Measurements from ENCODE around the gene CENPQ. TPM values are rescaled to one million over a fixed set of nuclear protein-coding genes. Genes with fewer than 3 reads are reported as not detected.
A peak's percentile ranks its signal among the peaks of the same experiment; 100 is the strongest.
"Not testable (repeated sequence)": the region's sequence is repeated elsewhere in the genome, so short reads cannot be mapped to it uniquely, and the experiment has no call there.

CENPQ gene
- 10 to 100 TPM; 11.0 to 15.5 (median 11.0) TPM for polyA plus RNA-seq (ENCODE audit: insufficient read length in 3 of 3)
- long read RNA-seq, donor 1, partial matches to known transcripts, result 0 of 1 reads
- long read RNA-seq, donor 1, other reads (novel, unspliced or antisense), result 0 of 1 reads
- long read RNA-seq, donor 2, result 0 reads
- long read RNA-seq, donor 3, partial matches to known transcripts, result 0 of 1 reads
- long read RNA-seq, donor 3, other reads (novel, unspliced or antisense), result 0 of 1 reads
- long read RNA-seq, donor 4, partial matches to known transcripts, result 0 of 3 reads
- long read RNA-seq, donor 4, other reads (novel, unspliced or antisense), result 0 of 3 reads
- long read RNA-seq, donor 5, result 0 reads
- long read RNA-seq, donor 6, partial matches to known transcripts, result 0 of 1 reads
- long read RNA-seq, donor 6, other reads (novel, unspliced or antisense), result 0 of 1 reads
- long read RNA-seq, donor 7, result 0 reads
- long read RNA-seq, donor 8, result 0 reads
- long read RNA-seq, donor 9, result 0 reads
- long read RNA-seq, donor 10, partial matches to known transcripts, result 0 of 1 reads
- long read RNA-seq, donor 10, other reads (novel, unspliced or antisense), result 0 of 1 reads
- long read RNA-seq, donor 11, result 0 reads
- long read RNA-seq, donor 12, partial matches to known transcripts, result 0 of 2 reads
- long read RNA-seq, donor 12, other reads (novel, unspliced or antisense), result 0 of 2 reads
- long read RNA-seq, donor 13, result 0 reads
- long read RNA-seq, donor 14, result 0 reads
- long read RNA-seq, donor 15, result 0 reads
- long read RNA-seq, donor 16, transcript CENPQ-201 (9 exons, 1,733 nt), result major isoform, 6 of 12 reads
- long read RNA-seq, donor 16, partial matches to known transcripts, result 6 of 12 reads
- long read RNA-seq, donor 16, other reads (novel, unspliced or antisense), result 0 of 12 reads

GRCh38 chr6:49462927-49463611 is at the start of gene CENPQ, which contains the start of gene MMUT:
TSS of gene CENPQ (plus strand) at chr6:49463370. CDS start at chr6:49470177, 6,807 bp downstream.
TSS of gene MMUT (minus strand) at chr6:49463253. CDS start at chr6:49459466, 3,787 bp downstream.
- peak; percentile 88 to 99 (median 93) for DNase-seq (ENCODE audit: extremely low read depth in 1 of 11, low read depth in 9 of 11, low spot score in 4 of 11)

- DNase-seq (ENCODE audit: extremely low read depth in 1 of 11, low read depth in 9 of 11, low spot score in 4 of 11), result no peak
Observed at GRCh38 chr6:49415358-49415757, 47.8 kb upstream of the CENPQ start.

GRCh38 chr6:49416195-49416594 is 47.0 kb upstream of the CENPQ start:
- no peak for DNase-seq (ENCODE audit: extremely low read depth in 1 of 11, low read depth in 9 of 11, low spot score in 4 of 11)

- DNase-seq (ENCODE audit: extremely low read depth in 1 of 11, low read depth in 9 of 11, low spot score in 4 of 11), result no peak
Observed at GRCh38 chr6:49423817-49424216, 39.4 kb upstream of the CENPQ start.

- no peak for DNase-seq (ENCODE audit: extremely low read depth in 1 of 11, low read depth in 9 of 11, low spot score in 4 of 11)
Observed at GRCh38 chr6:49430187-49430586, 33.0 kb upstream of the CENPQ start.

GRCh38 chr6:49430866-49431265 is 32.3 kb upstream of the CENPQ start:
- no peak for DNase-seq (ENCODE audit: extremely low read depth in 1 of 11, low read depth in 9 of 11, low spot score in 4 of 11)

GRCh38 chr6:49453221-49453620 is 9.9 kb upstream of the CENPQ start:
- DNase-seq (ENCODE audit: extremely low read depth in 1 of 11, low read depth in 9 of 11, low spot score in 4 of 11), result no peak

GRCh38 chr6:49454787-49455709 is 8.1 kb upstream of the CENPQ start:
- no peak for DNase-seq (ENCODE audit: extremely low read depth in 1 of 11, low read depth in 9 of 11, low spot score in 4 of 11)

- no peak for DNase-seq (ENCODE audit: extremely low read depth in 1 of 11, low read depth in 9 of 11, low spot score in 4 of 11)
Observed at GRCh38 chr6:49457771-49458170, 5.4 kb upstream of the CENPQ start.

GRCh38 chr6:49462071-49462470 is 1.1 kb upstream of the CENPQ start:
- peak in 3 of 11 donors; percentile 2 to 9 (median 4) for DNase-seq (ENCODE audit: extremely low read depth in 1 of 11, low read depth in 9 of 11, low spot score in 4 of 11)

GRCh38 chr6:49462599-49462926 is 607 bp upstream of the CENPQ start:
- peak in 2 of 11 donors; percentile 4 to 9 for DNase-seq (ENCODE audit: extremely low read depth in 1 of 11, low read depth in 9 of 11, low spot score in 4 of 11)

GRCh38 chr6:49463612-49463967 is 420 bp downstream of the CENPQ start:
- no peak for DNase-seq (ENCODE audit: extremely low read depth in 1 of 11, low read depth in 9 of 11, low spot score in 4 of 11)

GRCh38 chr6:49464691-49465090 is 1.5 kb downstream of the CENPQ start:
- DNase-seq (ENCODE audit: extremely low read depth in 1 of 11, low read depth in 9 of 11, low spot score in 4 of 11), result no peak

GRCh38 chr6:49468042-49468441 is 4.9 kb downstream of the CENPQ start:
- no peak for DNase-seq (ENCODE audit: extremely low read depth in 1 of 11, low read depth in 9 of 11, low spot score in 4 of 11)

GRCh38 chr6:49476564-49476963 is 13.4 kb downstream of the CENPQ start:
- not testable (repeated sequence) for DNase-seq (ENCODE audit: extremely low read depth in 1 of 11, low read depth in 9 of 11, low spot score in 4 of 11)

GRCh38 chr6:49479308-49479970 is 16.3 kb downstream of the CENPQ start:
- DNase-seq (ENCODE audit: extremely low read depth in 1 of 11, low read depth in 9 of 11, low spot score in 4 of 11), result no peak

- DNase-seq (ENCODE audit: extremely low read depth in 1 of 11, low read depth in 9 of 11, low spot score in 4 of 11), result not testable (repeated sequence)
Observed at GRCh38 chr6:49481846-49482245, 18.7 kb downstream of the CENPQ start.

- not testable (repeated sequence) for DNase-seq (ENCODE audit: extremely low read depth in 1 of 11, low read depth in 9 of 11, low spot score in 4 of 11)
Observed at GRCh38 chr6:49483380-49483779, 20.2 kb downstream of the CENPQ start.
